Thyroid gland (tissue), 4 donors: ENCODE results near the gene FBXO24.

Experiments
- POLR2A ChIP-seq, 2 donors: fragments of 450-650 bp; IDR thresholded peaks; one replicate each; pipeline ENCODE4 v1.6.1; 2017; ENCODE audit warnings: antibody characterized with exemption in 2 of 2, mild to moderate bottlenecking in 2 of 2, moderate library complexity in 1 of 2
- TF ChIP-seq, protein P1 (sequence below), 6 experiments: fragments of 200-600 bp in 3 of 6; fragments of 450-650 bp in 3 of 6; sonication (generic) in 3 of 6; IDR thresholded peaks; one replicate each; pipeline ENCODE4 v1.5.1; 2016 to 2019; ENCODE audit warnings: antibody characterized with exemption in 6 of 6, mild to moderate bottlenecking in 2 of 6, inconsistent platforms in 1 of 6, moderate library complexity in 1 of 6

DNA sequence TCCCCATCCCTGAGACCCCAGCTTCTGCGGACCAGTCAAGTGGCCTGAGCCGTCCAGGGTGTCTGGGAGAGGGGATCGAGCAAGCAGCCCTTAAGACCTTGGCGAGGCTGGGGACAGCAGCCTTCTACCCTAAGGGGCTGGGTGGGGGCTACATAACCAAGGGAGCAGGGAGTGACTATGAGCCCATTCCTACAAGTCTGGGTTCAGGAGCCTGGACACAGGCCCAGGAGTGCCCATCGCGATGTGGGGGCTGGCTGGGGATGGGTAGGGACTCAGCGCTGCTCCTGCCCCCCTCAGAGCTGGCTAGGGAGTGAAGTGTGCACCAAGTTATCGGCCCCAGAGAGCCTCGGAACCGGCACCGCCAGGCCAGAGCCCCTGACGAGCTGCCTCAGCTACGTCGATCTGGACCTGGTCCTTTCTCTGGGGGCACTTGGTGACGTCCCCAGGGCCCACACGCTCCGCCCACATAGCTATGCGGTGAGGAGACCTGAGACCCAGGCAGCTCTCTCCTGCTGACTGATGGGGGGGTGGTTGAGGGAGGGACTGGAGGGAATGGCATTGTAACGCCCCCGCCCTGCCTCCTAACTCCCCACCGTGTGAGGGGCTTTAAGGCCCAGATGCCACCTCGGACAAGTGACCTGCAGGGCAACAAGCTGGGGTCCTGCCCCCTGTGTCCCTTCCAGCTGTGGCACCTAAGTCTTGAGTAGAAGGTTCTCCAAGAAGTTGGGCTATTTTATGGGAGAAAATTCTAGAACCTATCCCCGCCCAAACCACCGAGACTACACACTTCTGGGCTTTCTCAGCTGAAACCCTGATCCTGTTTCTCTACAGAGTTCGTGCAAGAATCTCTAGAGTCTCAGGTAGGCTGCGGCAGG lies 14.9 kb upstream of the FBXO24 start:
- no peak for TF ChIP-seq POLR2A (IDR thresholded peaks at IDR 0.05)
- TF ChIP-seq, protein P1, sequence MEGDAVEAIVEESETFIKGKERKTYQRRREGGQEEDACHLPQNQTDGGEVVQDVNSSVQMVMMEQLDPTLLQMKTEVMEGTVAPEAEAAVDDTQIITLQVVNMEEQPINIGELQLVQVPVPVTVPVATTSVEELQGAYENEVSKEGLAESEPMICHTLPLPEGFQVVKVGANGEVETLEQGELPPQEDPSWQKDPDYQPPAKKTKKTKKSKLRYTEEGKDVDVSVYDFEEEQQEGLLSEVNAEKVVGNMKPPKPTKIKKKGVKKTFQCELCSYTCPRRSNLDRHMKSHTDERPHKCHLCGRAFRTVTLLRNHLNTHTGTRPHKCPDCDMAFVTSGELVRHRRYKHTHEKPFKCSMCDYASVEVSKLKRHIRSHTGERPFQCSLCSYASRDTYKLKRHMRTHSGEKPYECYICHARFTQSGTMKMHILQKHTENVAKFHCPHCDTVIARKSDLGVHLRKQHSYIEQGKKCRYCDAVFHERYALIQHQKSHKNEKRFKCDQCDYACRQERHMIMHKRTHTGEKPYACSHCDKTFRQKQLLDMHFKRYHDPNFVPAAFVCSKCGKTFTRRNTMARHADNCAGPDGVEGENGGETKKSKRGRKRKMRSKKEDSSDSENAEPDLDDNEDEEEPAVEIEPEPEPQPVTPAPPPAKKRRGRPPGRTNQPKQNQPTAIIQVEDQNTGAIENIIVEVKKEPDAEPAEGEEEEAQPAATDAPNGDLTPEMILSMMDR (IDR thresholded peaks at IDR 0.05), result no peak
